SU-DHL-6 (cell line): ENCODE measurements around the gene IL21R.

Source experiments
- CTCF ChIP-seq: fragments of 200-600 bp; sonication (generic); IDR thresholded peaks from one replicate; pipeline ENCODE4 v1.5.1; 2017; ENCODE audit warnings: antibody characterized with exemption, mild to moderate bottlenecking, low read length, moderate library complexity; ENCODE audit not compliant: insufficient read depth, poor library complexity, severe bottlenecking
- EZH2phosphoT487 ChIP-seq: fragments of 200-600 bp; sonication (generic), shearing (Covaris generic); conservative IDR thresholded peaks from 2 replicates; pipeline ENCODE4 v1.6.1; 2018; ENCODE audit warnings: mild to moderate bottlenecking, antibody characterized with exemption, low read length, moderate library complexity, mixed read lengths

DNA sequence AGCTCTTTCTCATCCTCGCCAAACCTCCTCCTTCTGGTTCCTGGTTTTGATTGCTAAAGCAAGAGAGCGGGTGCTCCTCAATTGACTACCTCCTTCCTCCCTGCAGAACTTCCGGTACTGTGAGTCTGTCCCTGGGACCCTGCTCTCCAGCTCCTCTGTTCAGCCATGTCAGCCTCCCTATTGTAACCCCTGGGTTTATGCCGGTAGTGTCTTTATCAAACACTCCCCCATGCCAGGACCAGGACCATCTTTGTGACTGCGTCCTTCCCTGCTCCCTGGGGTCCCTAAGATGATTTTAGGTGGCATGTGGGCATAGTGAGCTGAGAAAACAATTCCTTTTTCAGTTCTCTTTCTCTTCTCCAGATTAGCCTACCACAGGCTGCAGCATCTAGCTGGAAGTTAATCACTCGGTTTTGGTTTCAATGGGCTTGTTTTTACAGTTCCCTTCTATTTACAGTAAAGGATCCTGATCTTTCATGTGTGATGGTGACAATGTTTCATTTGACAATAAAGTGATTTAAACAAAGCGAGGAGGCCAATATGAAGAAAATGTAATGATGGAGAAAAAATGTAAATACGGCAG is 27.7 kb upstream of the IL21R start:
- TF ChIP-seq EZH2phosphoT487: no peak
- no peak for TF ChIP-seq CTCF
